IPS-15b (cell line): Measurements from ENCODE around the gene WDR70.
"Not testable (repeated sequence)": the region's sequence is repeated elsewhere in the genome, so short reads cannot be mapped to it uniquely, and the experiment has no call there.

Experiments
- H3K27me3 ChIP-seq: one replicate; pipeline ENCODE4 v1.6.1; 2013; ENCODE audit warnings: low read length; ENCODE audit not compliant: control insufficient read depth, insufficient read depth
- H3K36me3 ChIP-seq: one replicate; pipeline ENCODE4 v1.6.1; 2013; ENCODE audit warnings: low read length; ENCODE audit not compliant: control insufficient read depth, insufficient read depth
- H3K4me1 ChIP-seq: one replicate; pipeline ENCODE4 v1.6.1; 2013; ENCODE audit warnings: mild to moderate bottlenecking, low read length; ENCODE audit not compliant: control insufficient read depth, insufficient read depth
- H3K4me3 ChIP-seq: one replicate; pipeline ENCODE4 v1.5.1; 2013; ENCODE audit warnings: low read depth, low read length
- H3K9ac ChIP-seq: one replicate; pipeline ENCODE4 v1.6.1; 2013; ENCODE audit warnings: low read depth, mild to moderate bottlenecking, low read length
- H3K9me3 ChIP-seq: one replicate; pipeline ENCODE4 v1.6.1; 2013; ENCODE audit warnings: mild to moderate bottlenecking, low read length; ENCODE audit not compliant: control insufficient read depth, insufficient read depth

WDR70 gene

DNA sequence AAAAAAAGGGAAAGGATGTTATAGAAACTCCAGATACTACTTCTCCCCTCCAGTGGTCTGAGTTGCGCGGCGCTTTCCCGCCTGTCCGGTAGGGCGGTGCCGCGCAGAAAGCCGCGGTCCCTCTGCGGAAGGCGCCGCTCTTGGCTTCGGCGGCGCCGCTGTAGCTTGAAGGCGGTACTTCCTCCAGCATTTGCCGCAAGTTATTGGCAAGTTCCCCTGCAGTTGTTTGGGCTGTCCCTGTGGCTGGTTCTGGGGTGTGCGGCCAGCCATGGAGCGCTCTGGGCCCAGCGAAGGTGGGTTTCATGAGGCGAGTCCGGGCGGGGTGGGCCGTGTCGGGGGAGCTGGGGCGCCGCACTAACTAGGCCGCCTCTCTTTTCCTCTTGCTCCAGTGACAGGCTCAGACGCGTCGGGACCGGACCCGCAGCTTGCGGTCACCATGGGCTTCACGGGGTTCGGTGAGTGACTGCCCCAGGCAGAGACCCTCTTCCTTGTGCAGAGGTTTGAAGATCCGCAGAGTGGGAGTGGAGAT is at the start of gene WDR70:
Gene WDR70 (plus strand): TSS at position 219 of the 529 bp plus-strand sequence. CDS start 50 bp downstream, at position 269.
- Histone ChIP-seq H3K4me3 (peak within 1 kb of the TSS; percentile 79), H3K9ac (peak within 1 kb of the TSS; percentile 12)
- not testable (repeated sequence) for H3K36me3 ChIP-seq, H3K4me1 ChIP-seq, H3K27me3 ChIP-seq, H3K9me3 ChIP-seq

DNA sequence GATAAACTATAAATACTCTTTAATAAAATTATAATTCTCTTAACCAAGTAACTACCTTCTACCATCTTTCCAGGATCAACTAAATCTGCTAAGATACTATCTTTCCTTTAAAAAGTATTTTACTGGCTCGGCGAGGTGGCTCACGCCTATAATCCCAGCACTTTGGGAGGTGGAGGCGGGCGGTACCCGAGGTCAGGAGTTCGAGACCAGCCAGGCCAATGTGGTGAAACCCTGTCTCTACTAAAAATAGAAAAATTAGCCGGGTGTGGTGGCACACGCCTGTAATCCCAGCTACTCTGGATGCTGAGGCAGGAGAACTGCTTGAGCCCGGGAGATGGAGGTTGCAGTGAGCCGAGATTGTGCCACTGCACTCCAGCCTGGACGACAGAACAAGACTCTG is 44.4 kb upstream of the WDR70 start:
- not testable (repeated sequence) for H3K4me3 ChIP-seq, H3K4me1 ChIP-seq, H3K27me3 ChIP-seq, H3K9ac ChIP-seq, H3K9me3 ChIP-seq
- peaks cover 15% of the 10 kb centered on the region for H3K36me3 ChIP-seq

DNA sequence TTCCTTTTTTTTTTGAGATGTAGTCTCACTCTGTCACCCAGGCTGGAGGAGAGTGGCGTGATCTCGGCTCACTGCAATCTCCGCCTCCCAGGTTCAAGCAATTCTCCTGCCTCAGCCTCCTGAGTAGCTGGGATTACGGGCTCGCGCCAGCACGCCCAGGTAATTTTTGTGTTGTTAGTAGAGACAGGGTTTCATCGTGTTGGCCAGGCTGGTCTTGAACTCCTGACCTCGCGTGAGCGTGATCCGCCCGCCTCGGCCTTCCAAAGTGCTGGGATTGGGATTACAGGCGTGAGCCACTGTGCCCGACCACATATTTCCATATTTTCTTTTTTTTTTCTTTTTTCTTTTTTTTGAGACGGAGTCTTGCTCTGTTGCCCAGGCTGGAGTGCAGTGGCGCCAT is 36.4 kb upstream of the WDR70 start:
- peaks cover 31% of the 10 kb centered on the region for H3K36me3 ChIP-seq
- not testable (repeated sequence) for H3K27me3 ChIP-seq, H3K9ac ChIP-seq, H3K4me1 ChIP-seq, H3K4me3 ChIP-seq, H3K9me3 ChIP-seq

DNA sequence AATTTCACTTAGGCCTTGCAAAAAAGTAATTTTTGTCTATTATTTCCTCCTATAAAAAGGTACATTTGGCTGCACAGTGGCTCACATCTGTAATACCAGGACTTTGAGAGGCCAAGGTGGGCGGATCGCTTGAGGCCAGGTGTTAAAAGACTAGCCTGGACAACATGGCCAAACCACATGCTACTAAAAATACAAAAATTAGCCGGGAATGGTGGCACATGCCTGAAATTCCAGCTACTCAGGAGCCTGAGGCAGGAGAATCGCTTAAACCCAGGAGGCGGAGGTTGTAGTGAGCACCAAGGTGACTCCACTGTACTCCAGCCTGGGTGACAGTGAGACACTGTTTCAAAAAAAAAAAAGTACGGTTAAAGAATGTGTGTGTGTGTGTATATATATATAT is 24.0 kb upstream of the WDR70 start:
- no peaks in the 10 kb centered on the region for H3K9me3 ChIP-seq
- no peak overlapping the region for H3K4me3 ChIP-seq
- H3K9ac ChIP-seq: no peak overlapping the region
- H3K4me1 ChIP-seq: no peaks in the 10 kb centered on the region
- no peaks in the 10 kb centered on the region for H3K27me3 ChIP-seq
- peaks cover 4% of the 10 kb centered on the region for H3K36me3 ChIP-seq

DNA sequence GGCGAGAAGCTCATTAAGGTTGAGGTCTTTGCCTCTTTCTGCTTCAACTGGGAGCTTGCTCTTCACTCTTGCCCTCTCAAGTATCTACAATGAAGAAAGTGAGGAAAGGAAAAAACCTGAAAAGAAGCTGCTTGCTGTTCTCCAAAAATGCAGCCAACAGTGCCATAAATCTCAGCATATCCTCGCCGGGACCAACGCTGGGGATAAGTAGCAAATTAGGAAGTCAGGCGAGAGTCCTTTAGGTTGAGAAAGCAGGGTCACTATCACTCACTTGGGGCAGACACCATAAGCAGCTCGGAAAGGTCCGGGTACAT is 8.6 kb upstream of the WDR70 start:
- Histone ChIP-seq H3K36me3 (no peaks in the 10 kb centered on the region), H3K4me1 (no peaks in the 10 kb centered on the region), H3K4me3 (peak overlapping the region; percentile 68), H3K9ac (peak overlapping the region; percentile 80), H3K27me3 (peaks cover 3% of the 10 kb centered on the region), H3K9me3 (no peaks in the 10 kb centered on the region)

DNA sequence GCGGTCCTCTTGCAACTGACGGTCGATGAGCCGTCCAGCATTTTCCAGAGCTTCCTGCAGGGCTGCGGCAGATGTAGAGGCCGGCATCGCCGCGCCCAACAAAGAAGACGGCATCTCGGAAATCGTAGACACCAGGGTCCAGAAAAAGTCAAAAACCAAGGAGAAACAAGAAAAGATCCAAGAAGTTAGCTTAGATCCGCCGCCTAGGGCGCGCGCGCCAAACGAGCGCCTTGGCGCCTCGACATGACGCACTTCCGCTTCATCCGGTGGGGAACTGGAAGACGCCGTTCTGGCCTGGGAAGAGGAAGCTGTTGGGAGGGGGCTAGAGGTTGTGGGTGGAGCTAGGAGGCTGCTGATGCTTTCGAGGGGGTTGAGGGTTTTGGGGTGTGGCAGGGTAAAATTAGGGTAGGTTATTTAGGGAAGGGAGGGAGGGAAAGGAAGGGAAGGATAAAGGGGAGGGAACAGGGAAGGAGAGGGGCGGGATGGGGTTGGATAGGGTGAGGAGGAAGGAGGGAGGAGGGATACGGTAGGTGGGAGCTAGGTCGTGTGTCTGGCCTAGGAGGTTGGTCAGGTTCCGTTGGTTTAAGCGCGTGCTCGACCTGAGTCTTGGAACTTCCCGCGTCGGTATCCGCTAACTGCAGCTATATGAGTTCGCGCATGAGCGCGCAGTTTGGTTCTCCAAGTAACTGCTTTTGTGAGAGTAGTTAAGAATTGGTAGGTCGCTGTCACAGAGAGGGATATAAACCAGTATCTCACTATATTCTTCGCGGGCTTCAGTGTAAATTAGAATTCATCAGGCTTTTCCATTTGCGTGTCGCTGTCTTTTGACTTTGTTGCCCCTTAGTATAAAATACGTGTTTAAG is 8.0 kb upstream of the WDR70 start, which contains the start of gene NUP155:
Gene NUP155 (minus strand): TSS at position 243 of the 863 bp plus-strand sequence. CDS start 129 bp downstream, at position 114.
- H3K4me1 ChIP-seq: no peaks in the 10 kb centered on the region
- H3K9me3 ChIP-seq: no peaks in the 10 kb centered on the region
- H3K27me3 ChIP-seq: peaks cover 3% of the 10 kb centered on the region
- H3K4me3 ChIP-seq: peak within 1 kb of the TSS; percentile 68
- H3K36me3 ChIP-seq: no peaks in the 10 kb centered on the region
- H3K9ac ChIP-seq: peak within 1 kb of the TSS; percentile 80

DNA sequence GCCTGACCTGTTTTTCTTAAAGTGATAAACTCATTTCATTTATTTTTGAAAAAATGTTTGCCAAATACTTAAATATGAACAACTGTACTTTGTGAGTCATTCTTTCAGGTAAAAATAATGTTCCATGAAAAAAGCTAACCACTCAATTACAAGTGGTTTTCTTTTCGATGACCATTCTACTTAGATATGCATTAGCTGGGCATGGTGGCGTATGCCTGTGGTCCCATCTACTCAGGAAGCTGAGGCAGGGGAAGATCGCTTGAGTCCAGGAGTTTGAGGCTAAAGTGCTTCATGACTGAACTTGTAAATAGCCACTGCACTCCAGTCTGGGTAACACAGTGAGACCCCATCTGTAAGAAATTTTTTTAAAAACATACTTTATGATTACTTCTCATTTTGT is 4.0 kb upstream of the WDR70 start:
- Histone ChIP-seq H3K4me3 (no peak overlapping the region), H3K27me3 (peaks cover 3% of the 10 kb centered on the region), H3K36me3 (no peaks in the 10 kb centered on the region), H3K9me3 (no peaks in the 10 kb centered on the region), H3K9ac (no peak overlapping the region), H3K4me1 (no peaks in the 10 kb centered on the region)

DNA sequence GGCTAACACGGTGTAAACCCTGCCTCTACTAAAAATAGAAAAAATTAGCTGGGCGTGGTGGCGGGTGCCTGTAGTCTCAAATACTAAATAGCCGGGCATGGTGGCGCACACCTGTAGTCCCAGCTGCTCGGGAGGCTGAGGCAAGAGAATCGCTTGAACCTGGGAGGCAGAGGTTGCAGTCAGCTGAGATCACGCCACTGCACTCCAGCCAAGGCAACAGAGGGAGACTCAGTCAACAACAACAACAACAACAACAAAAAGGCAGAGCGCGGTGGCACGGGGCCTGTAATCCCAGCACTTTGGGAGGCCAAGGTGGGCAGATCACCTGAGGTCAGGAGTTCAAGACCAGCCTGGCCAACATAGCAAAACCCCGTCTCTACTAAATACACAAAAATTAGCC is 1.1 kb upstream of the WDR70 start:
- H3K36me3 ChIP-seq, H3K4me1 ChIP-seq, H3K9ac ChIP-seq, H3K4me3 ChIP-seq, H3K27me3 ChIP-seq, H3K9me3 ChIP-seq: not testable (repeated sequence)

DNA sequence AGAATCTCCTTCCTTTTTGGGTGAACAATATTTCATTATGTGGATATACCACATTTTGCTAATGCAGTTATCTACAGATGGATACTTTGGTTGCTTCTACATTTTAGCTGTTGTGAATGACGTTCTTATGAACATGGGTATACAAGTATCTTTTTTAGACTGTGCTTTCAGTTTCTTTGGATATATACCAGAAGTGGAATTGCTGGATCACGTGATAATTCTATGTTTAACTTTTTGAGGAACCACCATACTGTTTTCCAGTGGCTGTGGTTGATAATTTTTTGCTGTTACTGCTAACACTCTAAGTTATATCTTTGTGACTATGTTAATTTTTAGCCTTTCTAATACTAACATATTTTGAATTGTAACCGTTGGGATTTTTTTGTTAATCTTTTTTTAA is 12.5 kb downstream of the WDR70 start:
- H3K36me3 ChIP-seq: no peaks in the 10 kb centered on the region
- H3K4me1 ChIP-seq: no peaks in the 10 kb centered on the region
- no peak overlapping the region for H3K9ac ChIP-seq
- no peaks in the 10 kb centered on the region for H3K27me3 ChIP-seq
- no peak overlapping the region for H3K4me3 ChIP-seq
- no peaks in the 10 kb centered on the region for H3K9me3 ChIP-seq

DNA sequence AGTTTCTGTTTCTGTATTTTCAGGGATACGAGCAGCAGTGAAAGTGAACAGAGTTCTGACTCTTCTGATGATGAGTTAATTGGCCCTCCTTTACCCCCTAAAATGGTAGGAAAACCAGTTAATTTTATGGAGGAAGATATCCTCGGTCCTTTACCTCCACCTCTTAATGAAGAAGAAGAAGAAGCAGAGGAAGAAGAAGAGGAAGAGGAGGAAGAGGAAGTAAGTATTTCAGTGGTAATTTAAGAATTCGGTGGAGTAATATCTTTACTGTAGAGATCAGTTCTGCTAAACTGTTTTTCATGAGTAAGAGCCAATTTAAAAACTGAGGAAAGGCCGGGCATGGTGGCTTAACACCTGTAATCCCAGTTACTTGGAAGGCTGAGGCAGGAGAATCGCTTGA is 17.2 kb downstream of the WDR70 start:
- Histone ChIP-seq H3K9me3 (no peaks in the 10 kb centered on the region), H3K4me1 (no peaks in the 10 kb centered on the region), H3K9ac (no peak overlapping the region), H3K4me3 (no peak overlapping the region), H3K27me3 (no peaks in the 10 kb centered on the region), H3K36me3 (peaks cover 2% of the 10 kb centered on the region)

DNA sequence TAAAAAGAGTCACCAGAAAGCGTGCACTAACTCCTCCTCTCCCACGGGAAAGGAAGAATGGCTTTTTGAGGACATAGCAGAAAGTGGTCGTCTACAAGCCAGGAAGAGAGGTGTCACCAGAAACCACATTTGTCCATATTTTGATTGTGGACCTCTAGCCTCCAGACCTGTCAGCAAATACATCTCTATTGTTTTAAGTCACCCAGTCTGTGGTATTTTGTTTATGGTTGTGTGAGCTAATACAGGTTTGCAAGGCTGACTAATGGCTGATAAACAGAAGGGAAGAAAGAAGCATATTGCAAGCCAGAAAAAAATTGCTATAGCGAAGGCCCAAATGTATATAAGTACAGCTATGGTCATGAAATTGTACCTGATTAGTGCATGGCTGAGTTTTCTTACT is 21.4 kb downstream of the WDR70 start:
- Histone ChIP-seq H3K9me3 (no peaks in the 10 kb centered on the region), H3K4me1 (no peaks in the 10 kb centered on the region), H3K9ac (no peak overlapping the region), H3K36me3 (peaks cover 2% of the 10 kb centered on the region), H3K4me3 (no peak overlapping the region), H3K27me3 (no peaks in the 10 kb centered on the region)

DNA sequence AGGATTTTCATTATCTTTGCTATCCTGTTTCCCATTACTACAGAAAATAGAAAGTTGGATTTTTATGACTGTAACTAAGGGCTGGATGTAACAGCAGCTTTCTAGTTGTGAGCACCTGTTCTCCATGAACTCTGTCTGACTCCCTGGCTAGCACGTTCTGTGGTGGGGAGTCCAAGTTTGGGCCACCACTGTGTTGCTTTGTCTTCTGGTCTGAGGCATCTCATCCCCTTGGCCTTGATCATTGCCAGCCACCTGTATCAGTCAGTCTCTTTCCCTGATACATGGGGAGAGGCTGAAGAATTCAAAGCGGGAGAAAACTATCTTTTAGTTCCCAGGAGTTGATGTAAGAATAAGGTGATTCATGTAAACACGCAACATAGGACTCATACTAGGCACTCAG is 33.4 kb downstream of the WDR70 start:
- Histone ChIP-seq H3K27me3 (no peaks in the 10 kb centered on the region), H3K4me3 (no peak overlapping the region), H3K9me3 (no peaks in the 10 kb centered on the region), H3K36me3 (no peaks in the 10 kb centered on the region), H3K9ac (no peak overlapping the region), H3K4me1 (no peaks in the 10 kb centered on the region)
